Tibial artery (tissue), 4 donors: ENCODE measurements around the gene ERI3.

Experiments used
- DNase-seq, 2 donors: peaks; one replicate each; pipeline ENCODE4 v3.0.0-alpha.2; 2019
- H3K27ac ChIP-seq, 2 donors: fragments of 200-600 bp; sonication (generic) in 1 of 2; 1 replicate in 1 of 2; 2 replicates in 1 of 2; pipeline ENCODE4 v1.5.1; 2018 to 2019; ENCODE audit warnings: mild to moderate bottlenecking in 1 of 2
- H3K27me3 ChIP-seq, 2 donors: fragments of 200-600 bp; sonication (generic) in 1 of 2; one replicate each; pipeline versions ENCODE4 v1.5.1 to v1.6.0; 2016 to 2019
- H3K36me3 ChIP-seq, 3 donors: fragments of 200-600 bp; sonication (generic) in 2 of 3; one replicate each; pipeline ENCODE4 v1.5.1; 2016 to 2019; ENCODE audit warnings: mild to moderate bottlenecking in 2 of 3
- H3K4me1 ChIP-seq, 4 donors: fragments of 200-600 bp; sonication (generic) in 2 of 4; 1 replicate in 3 of 4; 2 replicates in 1 of 4; pipeline ENCODE4 v1.5.1; 2016 to 2019
- H3K4me3 ChIP-seq, 2 donors: fragments of 200-600 bp; sonication (generic) in 1 of 2; 1 replicate in 1 of 2; 2 replicates in 1 of 2; pipeline ENCODE4 v1.5.1; 2018 to 2019; ENCODE audit warnings: mild to moderate bottlenecking in 2 of 2
- H3K9me3 ChIP-seq, 3 donors: fragments of 200-600 bp; sonication (generic) in 1 of 3; one replicate each; pipeline ENCODE4 v1.5.1; 2016 to 2019
- CTCF ChIP-seq, 2 experiments: fragments of 200-600 bp in 1 of 2; fragments of 450-650 bp in 1 of 2; IDR thresholded peaks; one replicate each; pipeline ENCODE4 v1.5.1; 2017 to 2019; ENCODE audit warnings: antibody characterized with exemption in 2 of 2, mild to moderate bottlenecking in 1 of 2, moderate library complexity in 1 of 2
- intact Hi-C: fragments of 100-400 bp; cut with DNase I; formaldehyde crosslinking; loops from one replicate; pipeline ENCODE4 v1.15.0; 2023; ENCODE audit warnings: low total_unique reads

ERI3 gene

DNA sequence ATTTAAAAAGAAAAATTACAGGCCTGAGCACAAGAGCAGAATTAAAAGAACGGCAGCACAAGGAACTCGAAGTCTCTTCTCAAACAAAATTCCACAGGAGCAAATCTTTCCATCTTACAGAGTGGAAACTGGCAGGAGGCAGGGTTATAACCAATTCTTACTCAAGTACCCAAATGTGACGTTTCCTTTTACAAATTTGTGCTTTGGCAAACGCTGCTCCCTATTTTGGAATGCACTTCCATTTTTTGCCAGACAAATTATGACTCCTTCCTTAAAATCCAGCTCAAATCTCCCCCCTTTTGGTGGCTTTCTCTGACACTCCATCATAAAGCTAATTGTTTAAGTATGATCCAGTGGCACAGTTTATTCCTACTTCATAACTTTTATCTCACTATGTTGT lies 7.8 kb downstream of the ERI3 start:
- intact Hi-C loops, result no loop called here
- Histone ChIP-seq H3K9me3 (no peaks in the 10 kb centered on the region), H3K27me3 (no peaks in the 10 kb centered on the region), H3K4me1 (peaks cover 0 to 44% (median 17%) of the 10 kb centered on the region in 4 donors), H3K4me3 (no peak overlapping the region), H3K36me3 (peaks cover 0 to 10% (median 0%) of the 10 kb centered on the region in 3 donors), H3K27ac (peak overlapping the region; percentile 61 to 67)
- peak in 1 of 2 donors; percentile 20 for DNase-seq
- TF ChIP-seq CTCF (IDR thresholded peaks at IDR 0.05), result no peak

DNA sequence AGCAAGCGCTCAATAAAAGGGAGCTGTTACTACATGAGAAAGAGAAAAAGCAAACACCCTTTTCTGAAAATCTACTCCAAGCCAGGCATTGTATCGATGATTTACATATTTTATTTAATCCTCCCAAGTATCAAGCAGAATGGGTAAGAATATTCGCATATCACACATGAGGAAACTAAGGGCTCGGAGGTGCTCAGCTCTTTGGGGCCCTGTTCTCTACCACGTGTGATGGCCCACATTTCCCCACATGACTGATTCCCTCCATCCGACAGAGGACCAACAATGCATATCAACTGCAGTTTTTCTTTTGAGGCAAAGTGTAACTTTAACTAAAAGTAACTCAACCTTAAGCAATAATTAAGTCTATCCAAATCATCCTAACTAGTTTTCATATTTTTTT lies 8.2 kb downstream of the ERI3 start:
- H3K4me1 ChIP-seq, result peaks cover 0 to 41% (median 17%) of the 10 kb centered on the region in 4 donors

GRCh38 chr1:44346184-44346583 lies 8.9 kb downstream of the ERI3 start:
- H3K4me3 ChIP-seq, result no peak overlapping the region
- no peaks in the 10 kb centered on the region for H3K27me3 ChIP-seq
- peak overlapping the region; percentile 61 to 67 for H3K27ac ChIP-seq
- DNase-seq, result no peak
- no peaks in the 10 kb centered on the region for H3K9me3 ChIP-seq
- H3K4me1 ChIP-seq, result peaks cover 0 to 41% (median 17%) of the 10 kb centered on the region in 4 donors
- peaks cover 0 to 10% (median 0%) of the 10 kb centered on the region in 3 donors for H3K36me3 ChIP-seq
- TF ChIP-seq CTCF (IDR thresholded peaks at IDR 0.05), result no peak
- intact Hi-C loops, result no loop called here

More for the DNA sequence above, 8.2 kb downstream of the ERI3 start:
- Histone ChIP-seq H3K27me3 (no peaks in the 10 kb centered on the region), H3K27ac (peak overlapping the region; percentile 61 to 67), H3K4me3 (no peak overlapping the region), H3K9me3 (no peaks in the 10 kb centered on the region), H3K36me3 (peaks cover 0 to 10% (median 0%) of the 10 kb centered on the region in 3 donors)
- intact Hi-C loops, result no loop called here
- no peak for DNase-seq
- no peak for TF ChIP-seq CTCF (IDR thresholded peaks at IDR 0.05)

DNA sequence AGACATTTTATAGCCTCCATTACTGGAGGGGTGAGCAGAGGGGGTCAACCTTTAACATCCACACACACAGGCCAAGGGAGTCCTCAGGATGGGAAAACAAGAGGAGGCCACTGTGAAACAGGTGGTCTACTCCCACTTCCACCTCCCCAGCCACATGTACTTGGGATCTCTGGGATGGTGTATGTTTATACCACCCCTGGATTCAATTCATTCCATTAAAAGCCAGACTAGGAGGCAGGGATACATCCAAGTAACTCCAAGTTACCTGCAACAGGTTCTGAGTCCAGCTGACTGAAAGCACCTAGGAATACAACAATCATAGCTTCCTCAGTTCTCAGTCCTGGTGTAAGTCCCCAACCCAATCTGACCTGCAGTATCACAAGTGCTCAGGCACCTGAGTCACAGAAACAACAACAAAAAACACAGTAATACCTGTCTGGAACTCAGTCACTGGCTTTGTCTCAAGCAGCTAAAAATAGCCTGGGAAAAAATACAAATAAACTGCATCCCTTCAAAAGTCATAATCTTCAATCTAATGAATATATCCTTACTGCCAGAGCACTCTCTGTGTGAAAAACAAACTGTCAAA lies 9.8 kb downstream of the ERI3 start:
- H3K27me3 ChIP-seq, result no peaks in the 10 kb centered on the region
- H3K27ac ChIP-seq, result peak overlapping the region; percentile 61 to 67
- H3K4me1 ChIP-seq, result peaks cover 0 to 41% (median 17%) of the 10 kb centered on the region in 4 donors
- no peak for DNase-seq
- TF ChIP-seq CTCF (IDR thresholded peaks at IDR 0.05), result no peak
- H3K9me3 ChIP-seq, result no peaks in the 10 kb centered on the region
- no peak overlapping the region for H3K4me3 ChIP-seq
- intact Hi-C loops, result no loop called here
- H3K36me3 ChIP-seq, result peaks cover 0 to 5% (median 0%) of the 10 kb centered on the region in 3 donors

GRCh38 chr1:44339731-44340130 lies 15.3 kb downstream of the ERI3 start:
- no peak for DNase-seq
- no peak for TF ChIP-seq CTCF (IDR thresholded peaks at IDR 0.05)
- Histone ChIP-seq H3K36me3 (peaks cover 27 to 38% (median 35%) of the 10 kb centered on the region in 3 donors), H3K27ac (no peak overlapping the region), H3K4me1 (peaks cover 0 to 5% (median 0%) of the 10 kb centered on the region in 4 donors), H3K27me3 (no peaks in the 10 kb centered on the region), H3K4me3 (no peak overlapping the region), H3K9me3 (no peaks in the 10 kb centered on the region)
- intact Hi-C loops, result no loop called here
